ENCODE data around the gene ACTL7A. TPM values are rescaled to one million over a fixed set of nuclear protein-coding genes. Genes with fewer than 3 reads are reported as not detected.

The ACTL7A gene
- total and polyA plus RNA-seq, 2 of the 13 experiments (the other 11 are each of a cell fraction or from before 2014, with no cell fraction given), result not detected

GRCh38 chr9:108894225-108894997 is 32.3 kb downstream of the ACTL7A start (continued):
- TF ChIP-seq ATF2 (CRISPR knock-in tag; IDR thresholded peaks at IDR 0.05) (peak; percentile 86), NFATC3 (CRISPR knock-in tag; IDR thresholded peaks at IDR 0.05) (no peak), ZNF691 (CRISPR knock-in tag; IDR thresholded peaks at IDR 0.05; ENCODE audit: borderline replicate concordance, low read depth) (peak; percentile 48; the same call in 1 of the 2 replicates), FOXK1 (CRISPR knock-in tag; IDR thresholded peaks at IDR 0.05; ENCODE audit: borderline replicate concordance, low read depth) (peak; percentile 69; the same call in 1 of the 2 replicates), ARID5B (CRISPR knock-in tag; IDR thresholded peaks at IDR 0.05) (peak; percentile 98), NR2C2 (CRISPR knock-in tag; IDR thresholded peaks at IDR 0.05; ENCODE audit: borderline replicate concordance) (peak; percentile 63; the same call in 1 of the 2 replicates), KDM3A (CRISPR knock-in tag; IDR thresholded peaks at IDR 0.05; ENCODE audit: low read depth) (0 out of 2 replicates have a peak, but pooled peaks have one; percentile 29), ZNF44 (CRISPR knock-in tag; IDR thresholded peaks at IDR 0.05) (no peak), ZNF878 (CRISPR knock-in tag; IDR thresholded peaks at IDR 0.05) (0 out of 2 replicates have a peak, but pooled peaks have one; percentile 50), REXO4 (CRISPR knock-in tag; IDR thresholded peaks at IDR 0.05; ENCODE audit: borderline replicate concordance) (no peak), KAT2B (IDR thresholded peaks at IDR 0.05; ENCODE audit: borderline replicate concordance, low read depth, low read length) (no peak), SRF (IDR thresholded peaks at IDR 0.05; ENCODE audit: low read depth, low read length) (no peak), MYC (CRISPR knock-in tag; IDR thresholded peaks at IDR 0.05; ENCODE audit: borderline replicate concordance) (no peak), HNRNPH1 (optimal IDR thresholded peaks at IDR 0.05; ENCODE audit: low read depth, low read length) (no peak), DNMT3B (CRISPR knock-in tag; conservative IDR thresholded peaks at IDR 0.05) (0 out of 2 replicates have a peak, but pooled peaks have one; percentile 69), ZSCAN31 (CRISPR knock-in tag; IDR thresholded peaks at IDR 0.05; ENCODE audit: low read depth) (peak; percentile 63), TCF12 (IDR thresholded peaks at IDR 0.05) (no peak), TCF12 (CRISPR knock-in tag; IDR thresholded peaks at IDR 0.05) (peak; percentile 77; the same call in 1 of the 2 replicates), SKIL (CRISPR knock-in tag; IDR thresholded peaks at IDR 0.05; ENCODE audit: borderline replicate concordance) (peak; percentile 64; the same call in 1 of the 2 replicates), YEATS4 (CRISPR knock-in tag; IDR thresholded peaks at IDR 0.05; ENCODE audit: borderline replicate concordance) (peak; percentile 53), SOX6 (IDR thresholded peaks at IDR 0.05) (no peak), SOX6 (CRISPR knock-in tag; IDR thresholded peaks at IDR 0.05) (peak; percentile 95)

All from HepG2 (cell line).